Measurements from ENCODE around the gene DIABLO.

DNA sequence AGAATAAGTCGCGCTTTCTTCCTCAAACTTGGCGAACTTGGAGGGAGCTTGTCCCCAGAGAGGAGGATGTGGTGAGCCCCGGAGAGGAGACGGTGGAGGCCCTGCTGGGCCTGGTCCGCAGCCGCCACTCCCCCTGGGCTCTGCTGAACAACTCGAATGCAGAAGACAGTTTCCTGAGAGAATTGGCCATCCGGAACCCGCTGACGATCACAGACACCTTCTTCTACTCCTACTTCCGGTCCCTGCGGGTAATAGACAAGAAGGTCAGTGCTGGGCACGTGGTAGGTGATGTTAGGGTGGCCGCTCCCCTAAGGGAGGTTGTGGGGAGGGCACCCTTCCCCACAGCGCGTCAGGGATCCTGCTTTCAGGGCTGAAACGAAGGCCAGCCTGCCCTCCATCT, 41.3 kb downstream of the DIABLO start:
- TF ChIP-seq, protein P1, sequence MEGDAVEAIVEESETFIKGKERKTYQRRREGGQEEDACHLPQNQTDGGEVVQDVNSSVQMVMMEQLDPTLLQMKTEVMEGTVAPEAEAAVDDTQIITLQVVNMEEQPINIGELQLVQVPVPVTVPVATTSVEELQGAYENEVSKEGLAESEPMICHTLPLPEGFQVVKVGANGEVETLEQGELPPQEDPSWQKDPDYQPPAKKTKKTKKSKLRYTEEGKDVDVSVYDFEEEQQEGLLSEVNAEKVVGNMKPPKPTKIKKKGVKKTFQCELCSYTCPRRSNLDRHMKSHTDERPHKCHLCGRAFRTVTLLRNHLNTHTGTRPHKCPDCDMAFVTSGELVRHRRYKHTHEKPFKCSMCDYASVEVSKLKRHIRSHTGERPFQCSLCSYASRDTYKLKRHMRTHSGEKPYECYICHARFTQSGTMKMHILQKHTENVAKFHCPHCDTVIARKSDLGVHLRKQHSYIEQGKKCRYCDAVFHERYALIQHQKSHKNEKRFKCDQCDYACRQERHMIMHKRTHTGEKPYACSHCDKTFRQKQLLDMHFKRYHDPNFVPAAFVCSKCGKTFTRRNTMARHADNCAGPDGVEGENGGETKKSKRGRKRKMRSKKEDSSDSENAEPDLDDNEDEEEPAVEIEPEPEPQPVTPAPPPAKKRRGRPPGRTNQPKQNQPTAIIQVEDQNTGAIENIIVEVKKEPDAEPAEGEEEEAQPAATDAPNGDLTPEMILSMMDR (IDR thresholded peaks at IDR 0.05; ENCODE audit: low read depth, low read length): no peak
- no peak for TF ChIP-seq EZH2phosphoT487 (IDR thresholded peaks at IDR 0.05; ENCODE audit: low read depth)

All from OCI-LY3 (cell line).